GM23248 (cell line): ENCODE measurements around the gene AP2M1.

Experiments used
- EZH2 ChIP-seq: fragments of 200-600 bp; sonication (generic); IDR thresholded peaks from 2 replicates; pipeline ENCODE4 v1.6.1; 2018; ENCODE audit warnings: antibody characterized with exemption, mild to moderate bottlenecking; ENCODE audit not compliant: insufficient read depth, poor library complexity, severe bottlenecking
- EZH2phosphoT487 ChIP-seq: fragments of 200-600 bp; sonication (generic); IDR thresholded peaks from 2 replicates; pipeline ENCODE4 v1.6.1; 2018; ENCODE audit warnings: antibody characterized with exemption, moderate library complexity, mild to moderate bottlenecking, low read depth; ENCODE audit not compliant: insufficient read depth

DNA sequence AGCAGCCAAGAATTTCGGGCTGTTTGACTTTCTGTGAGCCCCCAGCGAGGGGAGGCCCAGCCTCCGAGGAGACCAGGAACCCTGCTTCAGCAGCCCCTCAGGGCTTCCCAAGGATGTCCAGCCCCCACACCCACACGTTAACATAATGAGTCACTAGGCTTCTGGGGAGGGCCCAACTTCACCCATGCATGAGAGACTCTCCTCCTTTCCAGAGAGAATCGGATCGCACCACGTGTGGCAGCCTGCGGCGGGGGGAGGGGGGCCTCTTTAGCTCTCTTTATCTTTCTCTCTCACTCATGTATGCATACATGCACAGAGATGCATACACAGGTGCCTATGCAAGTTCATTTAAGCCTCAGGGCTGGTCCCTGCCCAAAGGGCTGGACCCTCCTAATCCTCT is 3.1 kb upstream of the AP2M1 start:
- TF ChIP-seq EZH2phosphoT487 = no peak
- TF ChIP-seq EZH2 = no peak
